NCI-H1436 (cell line): ENCODE measurements around the gene RAD9B.
"Not testable (repeated sequence)": the region's sequence is repeated elsewhere in the genome, so short reads cannot be mapped to it uniquely, and the experiment has no call there.

Experiments
- DNase-seq: peaks from one replicate; lab custom pipeline; 2025; lab: John Stamatoyannopoulos, UW

RAD9B gene

GRCh38 chr12:110528277-110528839, 26.2 kb downstream of the RAD9B start:
- DNase-seq, result no peak

- no peak for DNase-seq
Measured at GRCh38 chr12:110530511-110530910, 28.4 kb downstream of the RAD9B start.

- DNase-seq, result no peak
Measured at GRCh38 chr12:110531741-110532333, 29.7 kb downstream of the RAD9B start.

GRCh38 chr12:110532644-110533043, 30.5 kb downstream of the RAD9B start:
- DNase-seq, result no peak

GRCh38 chr12:110533607-110534006, 31.5 kb downstream of the RAD9B start:
- DNase-seq, result no peak

GRCh38 chr12:110534811-110535210, 32.7 kb downstream of the RAD9B start:
- no peak for DNase-seq

- DNase-seq, result no peak
Measured at GRCh38 chr12:110536834-110537604, 34.9 kb downstream of the RAD9B start.

- DNase-seq, result no peak
Measured at GRCh38 chr12:110537605-110538409, 35.7 kb downstream of the RAD9B start.

- DNase-seq, result no peak
Measured at GRCh38 chr12:110538869-110539622, 36.9 kb downstream of the RAD9B start.

- no peak for DNase-seq
Measured at GRCh38 chr12:110540048-110540447, 37.9 kb downstream of the RAD9B start.

GRCh38 chr12:110543252-110543959, 41.3 kb downstream of the RAD9B start:
- DNase-seq, result no peak

GRCh38 chr12:110543965-110544364, 41.8 kb downstream of the RAD9B start:
- DNase-seq, result no peak

GRCh38 chr12:110545259-110545658, 43.1 kb downstream of the RAD9B start:
- DNase-seq, result not testable (repeated sequence)

- DNase-seq, result no peak
Measured at GRCh38 chr12:110545812-110546211, 43.7 kb downstream of the RAD9B start.

GRCh38 chr12:110546339-110546738, 44.2 kb downstream of the RAD9B start:
- DNase-seq, result no peak

- DNase-seq, result no peak
Measured at GRCh38 chr12:110547090-110547489, 45.0 kb downstream of the RAD9B start.

- no peak for DNase-seq
Measured at GRCh38 chr12:110548678-110549077, 46.5 kb downstream of the RAD9B start.

GRCh38 chr12:110549716-110550115, 47.6 kb downstream of the RAD9B start:
- no peak for DNase-seq

GRCh38 chr12:110550981-110551380, 48.9 kb downstream of the RAD9B start:
- no peak for DNase-seq
